Endothelial cell of umbilical vein (primary cell): ENCODE measurements around the gene DNAJC18. TPM values are rescaled to one million over a fixed set of nuclear protein-coding genes. Genes with fewer than 3 reads are reported as not detected.

Experiments used
- BruUV-seq: library from RNA; stranded (reverse); fragments of 400-500 nt; replicated peaks from 2 replicates; lab custom pipeline; 2021; lab: Mats Ljungman, UMichigan
- CTCF ChIA-PET: fragments of 300-600, 350-600 bp; sonication (Branson Sonifier 250); formaldehyde crosslinking; loops from one replicate; lab custom pipeline; 2021; ENCODE audit warnings: antibody characterized with exemption, inconsistent platforms; lab: Charles Lee
- POLR2A ChIA-PET: fragments of 300-600, 350-600 bp; sonication (Branson Sonifier 250); formaldehyde crosslinking; loops from one replicate; lab custom pipeline; 2021; ENCODE audit warnings: antibody characterized with exemption, inconsistent platforms; lab: Charles Lee
- DNase-seq: peaks from one replicate; pipeline ENCODE4 v3.0.0-alpha.2; 2011; ENCODE audit warnings: low read depth, low spot score
- FAIRE-seq: peaks from 2 replicates; lab custom pipeline; 2011; peaks lifted over from hg19 to GRCh38; lab: Jason Lieb, UNC
- H2AFZ ChIP-seq: 2 replicates; pipeline ENCODE4 v1.6.0; 2012; ENCODE audit warnings: low read depth, low read length, control low read depth, inconsistent platforms
- H3K27ac ChIP-seq: 2 replicates; pipeline ENCODE4 v1.5.1; 2011; ENCODE audit warnings: low read depth, mild to moderate bottlenecking, control low read depth, low read length, moderate library complexity; ENCODE audit not compliant: insufficient read depth
- H3K27me3 ChIP-seq, 2 experiments: 2 replicates each; pipeline versions ENCODE4 v1.6.0 to v1.6.1; 2011; ENCODE audit warnings: low read length in 2 of 2, mixed read lengths in 1 of 2; ENCODE audit not compliant: control insufficient read depth in 2 of 2, insufficient read depth in 2 of 2
- H3K36me3 ChIP-seq, 2 experiments: 2 replicates in 1 of 2; 3 replicates in 1 of 2; pipeline ENCODE4 v1.5.1; 2011; ENCODE audit warnings: low read length in 2 of 2, mild to moderate bottlenecking in 1 of 2, moderate library complexity in 1 of 2; ENCODE audit not compliant: control insufficient read depth in 2 of 2, insufficient read depth in 2 of 2; ENCODE audit errors: extremely low read depth in 1 of 2
- H3K4me1 ChIP-seq: 3 replicates; pipeline ENCODE4 v1.5.1; 2011; ENCODE audit warnings: mild to moderate bottlenecking, low read length; ENCODE audit not compliant: control insufficient read depth, insufficient read depth; ENCODE audit errors: extremely low read depth
- H3K4me2 ChIP-seq: 2 replicates; pipeline ENCODE4 v1.6.1; 2011; ENCODE audit warnings: low read length, control low read depth, mixed read lengths; ENCODE audit not compliant: insufficient read depth
- H3K4me3 ChIP-seq, 3 experiments: fragments of 200-600 bp in 1 of 3; sonication (generic), shearing (Covaris generic) in 1 of 3; replicated peaks in 1 of 3; 2 replicates each; pipeline ENCODE4 v1.5.1; 2011 to 2016; ENCODE audit warnings: control low read depth in 3 of 3, low read length in 3 of 3, mild to moderate bottlenecking in 2 of 3, inconsistent platforms in 1 of 3, low read depth in 1 of 3, moderate library complexity in 1 of 3; ENCODE audit not compliant: insufficient read depth in 1 of 3
- H3K79me2 ChIP-seq: 2 replicates; pipeline ENCODE4 v1.6.0; 2012; ENCODE audit warnings: low read length, inconsistent platforms; ENCODE audit not compliant: control insufficient read depth, insufficient read depth
- H3K9ac ChIP-seq: replicated peaks from 2 replicates; pipeline ENCODE3; 2011; ENCODE audit warnings: low read length, control low read depth; ENCODE audit not compliant: insufficient read depth; ENCODE audit errors: extremely low read depth
- H3K9me1 ChIP-seq: replicated peaks from 3 replicates; pipeline ENCODE4 v1.6.0; 2011; ENCODE audit warnings: mild to moderate bottlenecking, low read length; ENCODE audit not compliant: control insufficient read depth, insufficient read depth; ENCODE audit errors: extremely low read depth
- H3K9me3 ChIP-seq: replicated peaks from 2 replicates; pipeline ENCODE4 v1.5.1; 2012; ENCODE audit warnings: low read length, inconsistent platforms; ENCODE audit not compliant: control insufficient read depth, insufficient read depth
- H4K20me1 ChIP-seq: replicated peaks from 2 replicates; pipeline ENCODE3; 2011; ENCODE audit warnings: mild to moderate bottlenecking, low read length; ENCODE audit not compliant: control insufficient read depth, insufficient read depth; ENCODE audit errors: extremely low read depth
- EZH2 ChIP-seq: IDR thresholded peaks from 2 replicates; pipeline ENCODE4 v1.6.1; 2012; ENCODE audit warnings: borderline replicate concordance, low read depth, mild to moderate bottlenecking, moderate library complexity, low read length, inconsistent platforms; ENCODE audit not compliant: severe bottlenecking
- FOS ChIP-seq: IDR thresholded peaks from 2 replicates; pipeline ENCODE4 v1.6.1; 2011; ENCODE audit warnings: mild to moderate bottlenecking, low read length, moderate library complexity, borderline replicate concordance; ENCODE audit not compliant: insufficient read depth
- GATA2 ChIP-seq: IDR thresholded peaks from 2 replicates; pipeline ENCODE4 v1.7.0; 2011; ENCODE audit warnings: low read depth, mild to moderate bottlenecking, moderate library complexity, mixed read lengths, low read length; ENCODE audit not compliant: insufficient read length, insufficient read depth
- JUN ChIP-seq: IDR thresholded peaks from 2 replicates; pipeline ENCODE4 v1.6.1; 2011; ENCODE audit warnings: borderline replicate concordance, low read depth; ENCODE audit not compliant: insufficient read length, insufficient read depth
- MYC ChIP-seq: IDR thresholded peaks from one replicate; pipeline ENCODE4 v1.6.1; 2011; ENCODE audit warnings: mild to moderate bottlenecking, low read depth, low read length
- POLR2A ChIP-seq: IDR thresholded peaks from 2 replicates; pipeline ENCODE4 v1.6.1; 2012; ENCODE audit warnings: low read depth, mild to moderate bottlenecking, control low read depth, low read length
- POLR2AphosphoS5 ChIP-seq: IDR thresholded peaks from 2 replicates; pipeline ENCODE4 v1.6.1; 2012; ENCODE audit warnings: low read depth, mild to moderate bottlenecking, control low read depth, low read length, moderate library complexity; ENCODE audit not compliant: insufficient read depth
- dilution Hi-C: fragments of 300-500 bp; cut with MboI; formaldehyde crosslinking; loops from one replicate; pipeline ENCODE4 v1.15.0; 2019; ENCODE audit warnings: low sequenced_read_pairs; ENCODE audit not compliant: extremely low pct_ligation_motif_present
- intact Hi-C: fragments of 100-400 bp; cut with micrococcal nuclease; formaldehyde crosslinking; loops from one replicate; pipeline ENCODE4 v1.10.0; 2022
- polyA plus RNA-seq, 4 experiments: library from polyadenylated mRNA; depleted of rRNA in 3 of 4; stranded (reverse) in 3 of 4; unstranded in 1 of 4; fragments of >200 nt; gene quantifications; 2 replicates each; pipeline versions ENCODE4 v1.2.1 to v1.2.3, GENCODE V29; 2011 to 2012; ENCODE audit warnings: missing spikeins in 1 of 4
- total RNA-seq: library from RNA; stranded (reverse); gene quantifications from 2 replicates; pipeline ENCODE4 v1.2.3, GENCODE V29; 2021
- TF ChIP-seq, protein P1 (sequence below): IDR thresholded peaks from 2 replicates; pipeline ENCODE4 v1.6.1; 2011; ENCODE audit not compliant: insufficient read depth, insufficient read length
- TF ChIP-seq, protein P2 (sequence below), 2 donors: IDR thresholded peaks; 1 replicate in 1 of 2; 2 replicates in 1 of 2; pipeline ENCODE4 v1.5.1; 2011; ENCODE audit warnings: low read length in 2 of 2, mild to moderate bottlenecking in 2 of 2, moderate library complexity in 2 of 2, control low read depth in 1 of 2, inconsistent platforms in 1 of 2, low read depth in 1 of 2; ENCODE audit not compliant: insufficient read depth in 1 of 2; ENCODE audit errors: extremely low read depth in 1 of 2

DNAJC18 gene
- total and polyA plus RNA-seq, 2 donors (not counting 3 experiments of a cell fraction or from before 2014, with no cell fraction given): 23.2 to 52.6 TPM

GRCh38 chr5:139456776-139457175 lies 17.5 kb upstream of the DNAJC18 start:
- peaks cover 55% of the 10 kb centered on the region for H3K79me2 ChIP-seq
- H3K36me3 ChIP-seq: peaks cover 34 to 49% of the 10 kb centered on the region in 2 experiments
- POLR2A ChIA-PET: interaction anchor here (1.0 kb wide), 1 partner anchor 11 kb away, joined by 3 read pairs; no protein-coding TSS in a partner anchor
- BruUV-seq: no TSS peak
- no peak overlapping the region for H2AFZ ChIP-seq
- H3K27me3 ChIP-seq: no peaks in the 10 kb centered on the region
- H3K27ac ChIP-seq: no peak overlapping the region
- H3K4me1 ChIP-seq: peaks cover 29% of the 10 kb centered on the region
- H3K4me3 ChIP-seq: no peak overlapping the region
- intact Hi-C loops (no loop called here), dilution Hi-C loops (no loop called here)
- no peaks in the 10 kb centered on the region for H3K9me1 ChIP-seq
- TF ChIP-seq, protein P1, sequence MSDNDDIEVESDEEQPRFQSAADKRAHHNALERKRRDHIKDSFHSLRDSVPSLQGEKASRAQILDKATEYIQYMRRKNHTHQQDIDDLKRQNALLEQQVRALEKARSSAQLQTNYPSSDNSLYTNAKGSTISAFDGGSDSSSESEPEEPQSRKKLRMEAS: no peak
- TF ChIP-seq JUN: no peak
- peak; percentile 9 for TF ChIP-seq POLR2AphosphoS5
- TF ChIP-seq GATA2: no peak
- peak; percentile 16 for TF ChIP-seq POLR2A
- TF ChIP-seq EZH2: no peak
- no peak for DNase-seq
- no peak for FAIRE-seq
- H3K9me3 ChIP-seq: no peaks in the 10 kb centered on the region
- no peaks in the 10 kb centered on the region for H4K20me1 ChIP-seq
- H3K9ac ChIP-seq: no peak overlapping the region
- H3K4me2 ChIP-seq: no peak overlapping the region
- CTCF ChIA-PET: interaction anchor here (1.2 to 2.5 kb wide), 2 partner anchors 34 to 57 kb away, joined by 3 to 10 read pairs; no protein-coding TSS in a partner anchor

DNA sequence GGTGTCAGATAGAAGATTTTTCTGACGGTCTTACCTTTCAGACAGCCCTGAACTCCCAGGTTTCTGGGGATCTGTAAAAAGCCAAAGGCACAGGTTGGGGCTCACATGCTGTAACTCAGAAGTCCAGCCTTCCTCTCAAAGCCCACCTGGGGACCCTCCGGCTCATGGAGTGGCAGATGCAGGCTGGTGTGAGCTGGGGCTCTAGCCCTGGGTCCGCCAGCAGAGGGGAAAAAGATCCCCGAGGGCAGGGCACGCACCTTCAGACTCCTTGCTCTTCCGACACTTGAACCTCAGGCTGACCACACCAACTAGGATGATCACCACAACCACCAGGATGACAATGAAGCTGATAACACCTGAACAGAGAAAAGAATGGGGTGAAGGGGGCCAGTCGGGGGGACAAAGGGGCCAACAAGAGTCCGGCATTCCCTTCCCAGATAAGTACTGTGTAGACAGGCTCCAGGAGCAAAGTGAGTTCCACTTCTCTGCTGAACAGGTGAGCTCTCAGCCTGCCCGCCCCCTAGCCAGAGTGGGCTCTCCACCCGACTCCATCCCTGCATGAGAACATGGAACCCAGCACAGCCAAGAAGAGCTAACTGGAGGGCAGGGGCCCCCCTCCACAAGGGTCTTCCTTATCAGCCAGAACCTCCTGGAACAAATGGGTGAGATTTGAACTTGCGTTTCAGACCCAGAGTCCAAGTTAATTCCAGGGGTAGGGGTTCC lies 15.4 kb upstream of the DNAJC18 start:
- intact Hi-C loops (no loop called here), dilution Hi-C loops (no loop called here)
- Histone ChIP-seq H3K9ac (no peak overlapping the region), H3K36me3 (peaks cover 45 to 60% of the 10 kb centered on the region in 2 experiments), H3K27ac (no peak overlapping the region), H4K20me1 (no peaks in the 10 kb centered on the region), H2AFZ (no peak overlapping the region), H3K27me3 (no peaks in the 10 kb centered on the region), H3K9me1 (no peaks in the 10 kb centered on the region), H3K79me2 (peaks cover 43% of the 10 kb centered on the region), H3K4me2 (no peak overlapping the region), H3K4me3 (no peak overlapping the region), H3K9me3 (no peaks in the 10 kb centered on the region), H3K4me1 (peaks cover 11% of the 10 kb centered on the region)
- ChIA-PET POLR2A (no interaction called here), CTCF (interaction anchor here (0.8 to 2.5 kb wide), 5 partner anchors 9 to 64 kb away, joined by 3 to 10 read pairs (median 3); partner anchors contain the start of gene DNAJC18)
- DNase-seq (no peak), FAIRE-seq (no peak)
- no TSS peak for BruUV-seq
- TF ChIP-seq, protein P1: no peak
- TF ChIP-seq JUN (no peak), GATA2 (no peak), MYC (no peak), POLR2AphosphoS5 (no peak), FOS (no peak), EZH2 (no peak), POLR2A (no peak)
- TF ChIP-seq, protein P2, sequence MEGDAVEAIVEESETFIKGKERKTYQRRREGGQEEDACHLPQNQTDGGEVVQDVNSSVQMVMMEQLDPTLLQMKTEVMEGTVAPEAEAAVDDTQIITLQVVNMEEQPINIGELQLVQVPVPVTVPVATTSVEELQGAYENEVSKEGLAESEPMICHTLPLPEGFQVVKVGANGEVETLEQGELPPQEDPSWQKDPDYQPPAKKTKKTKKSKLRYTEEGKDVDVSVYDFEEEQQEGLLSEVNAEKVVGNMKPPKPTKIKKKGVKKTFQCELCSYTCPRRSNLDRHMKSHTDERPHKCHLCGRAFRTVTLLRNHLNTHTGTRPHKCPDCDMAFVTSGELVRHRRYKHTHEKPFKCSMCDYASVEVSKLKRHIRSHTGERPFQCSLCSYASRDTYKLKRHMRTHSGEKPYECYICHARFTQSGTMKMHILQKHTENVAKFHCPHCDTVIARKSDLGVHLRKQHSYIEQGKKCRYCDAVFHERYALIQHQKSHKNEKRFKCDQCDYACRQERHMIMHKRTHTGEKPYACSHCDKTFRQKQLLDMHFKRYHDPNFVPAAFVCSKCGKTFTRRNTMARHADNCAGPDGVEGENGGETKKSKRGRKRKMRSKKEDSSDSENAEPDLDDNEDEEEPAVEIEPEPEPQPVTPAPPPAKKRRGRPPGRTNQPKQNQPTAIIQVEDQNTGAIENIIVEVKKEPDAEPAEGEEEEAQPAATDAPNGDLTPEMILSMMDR (IDR thresholded peaks at IDR 0.05; ENCODE audit: extremely low read depth in 1 of 2, insufficient read depth in 1 of 2, low read depth in 1 of 2, low read length in 2 of 2): no peak
